Measurements from ENCODE around the gene CCNL2. TPM values are rescaled to one million over a fixed set of nuclear protein-coding genes. Genes with fewer than 3 reads are reported as not detected.

Gene CCNL2
- total RNA-seq, 1 donor from 2014 or later, result 386 TPM

- Mint-ChIP-seq H3K4me3 (ENCODE audit: low read depth) (no peak overlapping the region), H3K27me3 (no peaks in the 10 kb centered on the region), H3K36me3 (ENCODE audit: insufficient read depth) (peaks cover 4% of the 10 kb centered on the region), H3K4me1 (ENCODE audit: low read depth) (no peaks in the 10 kb centered on the region), H3K27ac (no peak overlapping the region), H3K9me3 (ENCODE audit: low read depth) (no peaks in the 10 kb centered on the region)
- no peak for TF ChIP-seq CTCF (IDR thresholded peaks at IDR 0.05; ENCODE audit: unreplicated experiment)
- DNase-seq (ENCODE audit: low spot score, unreplicated experiment), result no peak
These were observed 17.8 kb downstream of the CCNL2 start for GRCh38 chr1:1381294-1381693.

GRCh38 chr1:1380860-1381259 lies 18.3 kb downstream of the CCNL2 start:
- no peak overlapping the region for H3K27ac Mint-ChIP-seq
- H3K27me3 Mint-ChIP-seq, result no peaks in the 10 kb centered on the region

GRCh38 chr1:1377540-1378205 lies 21.5 kb downstream of the CCNL2 start:
- TF ChIP-seq CTCF (IDR thresholded peaks at IDR 0.05; ENCODE audit: unreplicated experiment), result no peak
- Mint-ChIP-seq H3K4me3 (ENCODE audit: low read depth) (no peak overlapping the region), H3K4me1 (ENCODE audit: low read depth) (peaks cover 3% of the 10 kb centered on the region), H3K27ac (no peak overlapping the region), H3K27me3 (no peaks in the 10 kb centered on the region), H3K9me3 (ENCODE audit: low read depth) (no peaks in the 10 kb centered on the region), H3K36me3 (ENCODE audit: insufficient read depth) (peaks cover 2% of the 10 kb centered on the region)
- no peak for DNase-seq (ENCODE audit: low spot score, unreplicated experiment)

More at GRCh38 chr1:1380860-1381259, 18.3 kb downstream of the CCNL2 start:
- H3K36me3 Mint-ChIP-seq (ENCODE audit: insufficient read depth), result peaks cover 1% of the 10 kb centered on the region
- no peak for TF ChIP-seq CTCF (IDR thresholded peaks at IDR 0.05; ENCODE audit: unreplicated experiment)
- no peak overlapping the region for H3K4me3 Mint-ChIP-seq (ENCODE audit: low read depth)
- DNase-seq (ENCODE audit: low spot score, unreplicated experiment), result no peak
- H3K4me1 Mint-ChIP-seq (ENCODE audit: low read depth), result no peaks in the 10 kb centered on the region
- no peaks in the 10 kb centered on the region for H3K9me3 Mint-ChIP-seq (ENCODE audit: low read depth)

- H3K36me3 Mint-ChIP-seq (ENCODE audit: insufficient read depth), result peaks cover 3% of the 10 kb centered on the region
- H3K27ac Mint-ChIP-seq, result no peak overlapping the region
- no peaks in the 10 kb centered on the region for H3K27me3 Mint-ChIP-seq
- TF ChIP-seq CTCF (IDR thresholded peaks at IDR 0.05; ENCODE audit: unreplicated experiment), result no peak
- H3K4me3 Mint-ChIP-seq (ENCODE audit: low read depth), result peak overlapping the region; percentile 56
- DNase-seq (ENCODE audit: low spot score, unreplicated experiment), result no peak
- H3K9me3 Mint-ChIP-seq (ENCODE audit: low read depth), result no peaks in the 10 kb centered on the region
- peaks cover 3% of the 10 kb centered on the region for H3K4me1 Mint-ChIP-seq (ENCODE audit: low read depth)
These were observed 22.4 kb downstream of the CCNL2 start for GRCh38 chr1:1376551-1377226.

GRCh38 chr1:1374929-1375662 lies 24.0 kb downstream of the CCNL2 start, which contains the start of gene AURKAIP1:
Gene AURKAIP1 (minus strand): TSS chr1:1375207. CDS start chr1:1374756, 451 bp downstream.
- peak; percentile 39 for TF ChIP-seq CTCF (IDR thresholded peaks at IDR 0.05; ENCODE audit: unreplicated experiment)
- peaks cover 3% of the 10 kb centered on the region for H3K36me3 Mint-ChIP-seq (ENCODE audit: insufficient read depth)
- H3K27me3 Mint-ChIP-seq, result no peaks in the 10 kb centered on the region
- peaks cover 3% of the 10 kb centered on the region for H3K4me1 Mint-ChIP-seq (ENCODE audit: low read depth)
- H3K9me3 Mint-ChIP-seq (ENCODE audit: low read depth), result no peaks in the 10 kb centered on the region
- H3K4me3 Mint-ChIP-seq (ENCODE audit: low read depth), result peak within 1 kb of the TSS; percentile 87
- DNase-seq (ENCODE audit: low spot score, unreplicated experiment), result peak; percentile 94
- peak within 1 kb of the TSS; percentile 96 for H3K27ac Mint-ChIP-seq

Measured in progenitor cell of endocrine pancreas (in vitro differentiated cells).